Endodermal cell (in vitro differentiated cells): Measurements from ENCODE around the gene CAMTA1. TPM values are rescaled to one million over a fixed set of nuclear protein-coding genes. Genes with fewer than 3 reads are reported as not detected.

ENCODE experiments used
- DNase-seq: peaks from one replicate; pipeline ENCODE4 v3.0.0-alpha.2; 2017
- H3K27ac ChIP-seq: 2 replicates; pipeline ENCODE4 v1.5.1; 2013; ENCODE audit warnings: mild to moderate bottlenecking, low read depth, low read length, moderate library complexity
- H3K27me3 ChIP-seq: 2 replicates; pipeline ENCODE4 v1.6.1; 2013; ENCODE audit warnings: mild to moderate bottlenecking, low read length, moderate library complexity; ENCODE audit not compliant: insufficient read depth, control insufficient read depth, poor library complexity, severe bottlenecking
- H3K36me3 ChIP-seq: 2 replicates; pipeline ENCODE4 v1.7.0; 2013; ENCODE audit warnings: mild to moderate bottlenecking, low read length, moderate library complexity; ENCODE audit not compliant: control insufficient read depth, insufficient read depth
- H3K4me1 ChIP-seq: one replicate; pipeline ENCODE4 v1.7.0; 2013; ENCODE audit warnings: low read length; ENCODE audit not compliant: control insufficient read depth, insufficient read depth
- H3K4me3 ChIP-seq: 2 replicates; pipeline ENCODE4 v1.5.1; 2013; ENCODE audit warnings: mild to moderate bottlenecking, low read length, moderate library complexity
- H3K9ac ChIP-seq: 2 replicates; pipeline ENCODE4 v1.6.1; 2013; ENCODE audit warnings: mild to moderate bottlenecking, low read length, moderate library complexity; ENCODE audit not compliant: poor library complexity, severe bottlenecking; ENCODE audit errors: extremely low read depth
- H3K9me3 ChIP-seq: 2 replicates; pipeline ENCODE4 v1.6.1; 2013; ENCODE audit warnings: mild to moderate bottlenecking, low read length, moderate library complexity; ENCODE audit not compliant: control insufficient read depth
- H3K27ac Mint-ChIP-seq: 2 replicates; pipeline ENCODE4 v1.8.0; 2020; ENCODE audit warnings: mixed read lengths
- H3K27me3 Mint-ChIP-seq: 2 replicates; pipeline ENCODE4 v1.8.0; 2021; ENCODE audit warnings: mild to moderate bottlenecking, mixed read lengths; ENCODE audit not compliant: insufficient read depth
- H3K36me3 Mint-ChIP-seq: 2 replicates; pipeline ENCODE4 v1.8.0; 2020; ENCODE audit warnings: low read depth, mixed read lengths
- H3K4me1 Mint-ChIP-seq: 2 replicates; pipeline ENCODE4 v1.8.0; 2020; ENCODE audit warnings: mixed read lengths
- H3K4me3 Mint-ChIP-seq: 2 replicates; pipeline ENCODE4 v1.8.0; 2020; ENCODE audit warnings: mild to moderate bottlenecking, moderate library complexity, mixed read lengths
- H3K9me3 Mint-ChIP-seq: 2 replicates; pipeline ENCODE4 v1.8.0; 2020; ENCODE audit warnings: mild to moderate bottlenecking, mixed read lengths
- CTCF ChIP-seq: fragments of 200-600 bp; sonication (generic); conservative IDR thresholded peaks from 2 replicates; pipeline ENCODE4 v1.5.0; 2021; ENCODE audit warnings: antibody characterized with exemption, mild to moderate bottlenecking
- WGBS, 2 experiments: methylation state at CpG; one replicate each; pipeline versions ENCODE4 v1.1.5 to v1.1.7; 2013; ENCODE audit warnings: missing lambda C conversion rate in 2 of 2, mixed read lengths in 1 of 2; ENCODE audit not compliant: insufficient coverage in 1 of 2, insufficient read length in 1 of 2; 5-methylcytosine and 5-hydroxymethylcytosine counted together
- total RNA-seq, 2 donors: library from RNA; stranded (reverse); fragmentation: NEBNext Ultra II Directional in 1 of 2; extraction: Animal tissue kit (Norgen Biotek cat#: 25700) in 1 of 2; gene quantifications; 2 replicates in 1 of 2; 3 replicates in 1 of 2; pipeline ENCODE4 v1.2.1, GENCODE V29; 2021

CAMTA1 gene
- total RNA-seq, 2 donors from 2014 or later = 123 to 137 TPM

- Mint-ChIP-seq H3K27ac (no peak overlapping the region), H3K27me3 (peaks cover 1% of the 10 kb centered on the region), H3K9me3 (no peaks in the 10 kb centered on the region), H3K36me3 (no peaks in the 10 kb centered on the region), H3K4me1 (peaks cover under 1% of the 10 kb centered on the region), H3K4me3 (no peak overlapping the region)
- H3K27ac ChIP-seq = no peak overlapping the region
- H3K9ac ChIP-seq = no peak overlapping the region
- 81 to 85% methylated on average over 7 to 9 of the region's 9 CpGs for WGBS, 2 experiments
- no peaks in the 10 kb centered on the region for H3K9me3 ChIP-seq
- no peaks in the 10 kb centered on the region for H3K36me3 ChIP-seq
- no peak for DNase-seq
- TF ChIP-seq CTCF = no peak
- peaks cover 5% of the 10 kb centered on the region for H3K4me1 ChIP-seq
- no peak overlapping the region for H3K4me3 ChIP-seq
- no peaks in the 10 kb centered on the region for H3K27me3 ChIP-seq
Observed at GRCh38 chr1:7632681-7633080, 847.4 kb downstream of the CAMTA1 start.

GRCh38 chr1:7633506-7634245, 848.4 kb downstream of the CAMTA1 start:
- no peak overlapping the region for H3K4me3 ChIP-seq
- H3K36me3 ChIP-seq = no peaks in the 10 kb centered on the region
- WGBS, 2 experiments = 94 to 97% methylated on average over 15 to 25 of the region's 25 CpGs
- no peak overlapping the region for H3K9ac ChIP-seq
- no peaks in the 10 kb centered on the region for H3K9me3 ChIP-seq
- Mint-ChIP-seq H3K27ac (no peak overlapping the region), H3K4me3 (no peak overlapping the region), H3K4me1 (peaks cover 6% of the 10 kb centered on the region), H3K27me3 (peaks cover 1% of the 10 kb centered on the region), H3K9me3 (no peaks in the 10 kb centered on the region), H3K36me3 (no peaks in the 10 kb centered on the region)
- peaks cover 9% of the 10 kb centered on the region for H3K4me1 ChIP-seq
- DNase-seq = no peak
- no peak overlapping the region for H3K27ac ChIP-seq
- no peak for TF ChIP-seq CTCF
- no peaks in the 10 kb centered on the region for H3K27me3 ChIP-seq

GRCh38 chr1:7634546-7635240, 849.4 kb downstream of the CAMTA1 start:
- Mint-ChIP-seq H3K4me1 (peaks cover 6% of the 10 kb centered on the region), H3K4me3 (no peak overlapping the region), H3K27ac (peak overlapping the region; percentile 55), H3K27me3 (peaks cover 1% of the 10 kb centered on the region), H3K36me3 (no peaks in the 10 kb centered on the region), H3K9me3 (no peaks in the 10 kb centered on the region)
- Histone ChIP-seq H3K27me3 (no peaks in the 10 kb centered on the region), H3K36me3 (no peaks in the 10 kb centered on the region), H3K9ac (no peak overlapping the region), H3K9me3 (no peaks in the 10 kb centered on the region), H3K4me1 (peaks cover 9% of the 10 kb centered on the region), H3K27ac (no peak overlapping the region), H3K4me3 (no peak overlapping the region)
- DNase-seq = no peak
- no peak for TF ChIP-seq CTCF
- WGBS, 2 experiments = 87 to 89% methylated on average over 7 to 13 of the region's 13 CpGs
